HFFc6 (cell line): ENCODE measurements around the gene LRRC59. TPM values are rescaled to one million over a fixed set of nuclear protein-coding genes. Genes with fewer than 3 reads are reported as not detected.

Experiments used
- DNase-seq: peaks from one replicate; pipeline ENCODE4 v3.0.0-alpha.2; 2018
- H3K27ac Mint-ChIP-seq: 2 replicates; pipeline ENCODE4 v1.8.0; 2020; ENCODE audit warnings: mild to moderate bottlenecking, mixed read lengths
- H3K27me3 Mint-ChIP-seq: 2 replicates; pipeline ENCODE4 v1.8.0; 2021; ENCODE audit warnings: mild to moderate bottlenecking, moderate library complexity, mixed read lengths; ENCODE audit not compliant: insufficient read depth
- H3K36me3 Mint-ChIP-seq: 2 replicates; pipeline ENCODE4 v1.8.0; 2021; ENCODE audit warnings: low read depth, mixed read lengths
- H3K4me1 Mint-ChIP-seq: 2 replicates; pipeline ENCODE4 v1.8.0; 2020; ENCODE audit warnings: low read depth, mixed read lengths
- H3K4me3 Mint-ChIP-seq: 2 replicates; pipeline ENCODE4 v1.8.0; 2020; ENCODE audit warnings: mild to moderate bottlenecking, moderate library complexity, mixed read lengths
- H3K9me3 Mint-ChIP-seq: 2 replicates; pipeline ENCODE4 v1.8.0; 2020; ENCODE audit warnings: mild to moderate bottlenecking, mixed read lengths
- CTCF ChIP-seq: fragments of 200-600 bp; sonication (generic); IDR thresholded peaks from 2 replicates; pipeline ENCODE4 v1.5.0; 2021; ENCODE audit warnings: antibody characterized with exemption, mild to moderate bottlenecking
- total RNA-seq, 6 experiments: library from RNA; stranded (reverse); fragmentation: NEBNext Ultra II Directional; extraction: Animal tissue kit (Norgen Biotek cat#: 25700); gene quantifications; 2 replicates in 1 of 6; 3 replicates in 5 of 6; pipeline ENCODE4 v1.2.3, GENCODE V29; 2021

LRRC59 gene
- total RNA-seq, 6 experiments from 2014 or later = 214 to 272 (median 261) TPM

- no peak overlapping the region for H3K4me3 Mint-ChIP-seq
- H3K4me1 Mint-ChIP-seq = peaks cover 18% of the 10 kb centered on the region
- 0 out of 2 replicates have a peak overlapping the region, but pooled peaks have one; percentile 9 for H3K27ac Mint-ChIP-seq
- TF ChIP-seq CTCF = no peak
- no peaks in the 10 kb centered on the region for H3K9me3 Mint-ChIP-seq
- H3K27me3 Mint-ChIP-seq = no peaks in the 10 kb centered on the region; the same call in none of the 2 replicates
- H3K36me3 Mint-ChIP-seq = peaks cover 15% of the 10 kb centered on the region; the same call in 1 of the 2 replicates
- DNase-seq = no peak
Observed at GRCh38 chr17:50379351-50380132, 17.8 kb downstream of the LRRC59 start.

- H3K9me3 Mint-ChIP-seq = no peaks in the 10 kb centered on the region
- H3K4me1 Mint-ChIP-seq = peaks cover 34% of the 10 kb centered on the region
- peaks cover 24% of the 10 kb centered on the region for H3K36me3 Mint-ChIP-seq
- no peak overlapping the region; the same call in 1 of the 2 replicates for H3K27ac Mint-ChIP-seq
- H3K4me3 Mint-ChIP-seq = no peak overlapping the region
- no peak for TF ChIP-seq CTCF
- H3K27me3 Mint-ChIP-seq = peaks cover 2% of the 10 kb centered on the region
- DNase-seq = no peak
Observed at GRCh38 chr17:50375858-50376538, 21.3 kb downstream of the LRRC59 start.

- TF ChIP-seq CTCF = no peak
- peak overlapping the region; percentile 99; the same call in 1 of the 2 replicates for H3K27ac Mint-ChIP-seq
- peaks cover 33% of the 10 kb centered on the region for H3K4me1 Mint-ChIP-seq
- DNase-seq = no peak
- no peaks in the 10 kb centered on the region for H3K9me3 Mint-ChIP-seq
- H3K4me3 Mint-ChIP-seq = peak overlapping the region; percentile 99
- H3K27me3 Mint-ChIP-seq = peaks cover 2% of the 10 kb centered on the region; the same call in 1 of the 2 replicates
- H3K36me3 Mint-ChIP-seq = peaks cover 27% of the 10 kb centered on the region
Observed at GRCh38 chr17:50373705-50374104, 23.6 kb downstream of the LRRC59 start.

GRCh38 chr17:50372758-50373556, 24.4 kb downstream of the LRRC59 start, which contains the start of the genes EME1 and MRPL27:
Gene EME1 (plus strand): TSS chr17:50373229. CDS start chr17:50375209, 1,980 bp downstream.
Gene MRPL27 (minus strand): TSS chr17:50373184. CDS start chr17:50373170, 14 bp downstream.
- Mint-ChIP-seq H3K27ac (peak within 1 kb of the TSS; percentile 99), H3K27me3 (peaks cover 2% of the 10 kb centered on the region; the same call in 1 of the 2 replicates), H3K9me3 (no peaks in the 10 kb centered on the region), H3K4me3 (peak within 1 kb of the TSS; percentile 99), H3K36me3 (peaks cover 33% of the 10 kb centered on the region), H3K4me1 (peaks cover 28% of the 10 kb centered on the region)
- TF ChIP-seq CTCF = no peak
- peak; percentile 83 for DNase-seq

GRCh38 chr17:50372222-50372757, 25.0 kb downstream of the LRRC59 start:
- Mint-ChIP-seq H3K9me3 (no peaks in the 10 kb centered on the region), H3K27me3 (peaks cover 2% of the 10 kb centered on the region; the same call in 1 of the 2 replicates), H3K4me1 (peaks cover 28% of the 10 kb centered on the region), H3K27ac (peak overlapping the region; percentile 99), H3K36me3 (peaks cover 38% of the 10 kb centered on the region), H3K4me3 (peak overlapping the region; percentile 99)
- no peak for TF ChIP-seq CTCF
- no peak for DNase-seq
